Measurements from ENCODE around the gene PPIH.
"Not testable (repeated sequence)": the region's sequence is repeated elsewhere in the genome, so short reads cannot be mapped to it uniquely, and the experiment has no call there.

GRCh38 chr1:42722403-42722802 is 64.2 kb downstream of the PPIH start:
- not testable (repeated sequence) for TF ChIP-seq NR2F6 (IDR thresholded peaks at IDR 0.05); NR2F6 (CRISPR knock-in tag; IDR thresholded peaks at IDR 0.05); ZNF274 (CRISPR knock-in tag; IDR thresholded peaks at IDR 0.05); ZBTB33 (CRISPR knock-in tag; IDR thresholded peaks at IDR 0.05); ZNF792 (CRISPR knock-in tag; IDR thresholded peaks at IDR 0.05); KDM5B (CRISPR knock-in tag; IDR thresholded peaks at IDR 0.05; ENCODE audit: borderline replicate concordance); CEBPB (IDR thresholded peaks at IDR 0.05; ENCODE audit: borderline replicate concordance, low read depth, low read length); HNF4G (IDR thresholded peaks at IDR 0.05; ENCODE audit: borderline replicate concordance, low read depth, low read length); HNF4G (CRISPR knock-in tag; IDR thresholded peaks at IDR 0.05; ENCODE audit: borderline replicate concordance, low read depth)
- TF ChIP-seq, protein P1, sequence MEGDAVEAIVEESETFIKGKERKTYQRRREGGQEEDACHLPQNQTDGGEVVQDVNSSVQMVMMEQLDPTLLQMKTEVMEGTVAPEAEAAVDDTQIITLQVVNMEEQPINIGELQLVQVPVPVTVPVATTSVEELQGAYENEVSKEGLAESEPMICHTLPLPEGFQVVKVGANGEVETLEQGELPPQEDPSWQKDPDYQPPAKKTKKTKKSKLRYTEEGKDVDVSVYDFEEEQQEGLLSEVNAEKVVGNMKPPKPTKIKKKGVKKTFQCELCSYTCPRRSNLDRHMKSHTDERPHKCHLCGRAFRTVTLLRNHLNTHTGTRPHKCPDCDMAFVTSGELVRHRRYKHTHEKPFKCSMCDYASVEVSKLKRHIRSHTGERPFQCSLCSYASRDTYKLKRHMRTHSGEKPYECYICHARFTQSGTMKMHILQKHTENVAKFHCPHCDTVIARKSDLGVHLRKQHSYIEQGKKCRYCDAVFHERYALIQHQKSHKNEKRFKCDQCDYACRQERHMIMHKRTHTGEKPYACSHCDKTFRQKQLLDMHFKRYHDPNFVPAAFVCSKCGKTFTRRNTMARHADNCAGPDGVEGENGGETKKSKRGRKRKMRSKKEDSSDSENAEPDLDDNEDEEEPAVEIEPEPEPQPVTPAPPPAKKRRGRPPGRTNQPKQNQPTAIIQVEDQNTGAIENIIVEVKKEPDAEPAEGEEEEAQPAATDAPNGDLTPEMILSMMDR (CRISPR knock-in tag; IDR thresholded peaks at IDR 0.05), result not testable (repeated sequence)
- TF ChIP-seq, protein P2, sequence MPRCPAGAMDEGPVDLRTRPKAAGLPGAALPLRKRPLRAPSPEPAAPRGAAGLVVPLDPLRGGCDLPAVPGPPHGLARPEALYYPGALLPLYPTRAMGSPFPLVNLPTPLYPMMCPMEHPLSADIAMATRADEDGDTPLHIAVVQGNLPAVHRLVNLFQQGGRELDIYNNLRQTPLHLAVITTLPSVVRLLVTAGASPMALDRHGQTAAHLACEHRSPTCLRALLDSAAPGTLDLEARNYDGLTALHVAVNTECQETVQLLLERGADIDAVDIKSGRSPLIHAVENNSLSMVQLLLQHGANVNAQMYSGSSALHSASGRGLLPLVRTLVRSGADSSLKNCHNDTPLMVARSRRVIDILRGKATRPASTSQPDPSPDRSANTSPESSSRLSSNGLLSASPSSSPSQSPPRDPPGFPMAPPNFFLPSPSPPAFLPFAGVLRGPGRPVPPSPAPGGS (CRISPR knock-in tag; IDR thresholded peaks at IDR 0.05), result not testable (repeated sequence)
- TF ChIP-seq, protein P3, sequence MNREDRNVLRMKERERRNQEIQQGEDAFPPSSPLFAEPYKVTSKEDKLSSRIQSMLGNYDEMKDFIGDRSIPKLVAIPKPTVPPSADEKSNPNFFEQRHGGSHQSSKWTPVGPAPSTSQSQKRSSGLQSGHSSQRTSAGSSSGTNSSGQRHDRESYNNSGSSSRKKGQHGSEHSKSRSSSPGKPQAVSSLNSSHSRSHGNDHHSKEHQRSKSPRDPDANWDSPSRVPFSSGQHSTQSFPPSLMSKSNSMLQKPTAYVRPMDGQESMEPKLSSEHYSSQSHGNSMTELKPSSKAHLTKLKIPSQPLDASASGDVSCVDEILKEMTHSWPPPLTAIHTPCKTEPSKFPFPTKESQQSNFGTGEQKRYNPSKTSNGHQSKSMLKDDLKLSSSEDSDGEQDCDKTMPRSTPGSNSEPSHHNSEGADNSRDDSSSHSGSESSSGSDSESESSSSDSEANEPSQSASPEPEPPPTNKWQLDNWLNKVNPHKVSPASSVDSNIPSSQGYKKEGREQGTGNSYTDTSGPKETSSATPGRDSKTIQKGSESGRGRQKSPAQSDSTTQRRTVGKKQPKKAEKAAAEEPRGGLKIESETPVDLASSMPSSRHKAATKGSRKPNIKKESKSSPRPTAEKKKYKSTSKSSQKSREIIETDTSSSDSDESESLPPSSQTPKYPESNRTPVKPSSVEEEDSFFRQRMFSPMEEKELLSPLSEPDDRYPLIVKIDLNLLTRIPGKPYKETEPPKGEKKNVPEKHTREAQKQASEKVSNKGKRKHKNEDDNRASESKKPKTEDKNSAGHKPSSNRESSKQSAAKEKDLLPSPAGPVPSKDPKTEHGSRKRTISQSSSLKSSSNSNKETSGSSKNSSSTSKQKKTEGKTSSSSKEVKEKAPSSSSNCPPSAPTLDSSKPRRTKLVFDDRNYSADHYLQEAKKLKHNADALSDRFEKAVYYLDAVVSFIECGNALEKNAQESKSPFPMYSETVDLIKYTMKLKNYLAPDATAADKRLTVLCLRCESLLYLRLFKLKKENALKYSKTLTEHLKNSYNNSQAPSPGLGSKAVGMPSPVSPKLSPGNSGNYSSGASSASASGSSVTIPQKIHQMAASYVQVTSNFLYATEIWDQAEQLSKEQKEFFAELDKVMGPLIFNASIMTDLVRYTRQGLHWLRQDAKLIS (CRISPR knock-in tag; IDR thresholded peaks at IDR 0.05), result not testable (repeated sequence)
